Measurements from ENCODE around the gene DAPK2.

- TF ChIP-seq CTCF (IDR thresholded peaks at IDR 0.05), result peak in 3 of 6 experiments; percentile 39 to 53 (median 48)
- TF ChIP-seq POLR2A (IDR thresholded peaks at IDR 0.05), result peak in 1 of 2 donors; percentile 43
Measured at GRCh38 chr15:63945838-63946298, 100.4 kb downstream of the DAPK2 start.
